Measurements from ENCODE around the gene EP400.

DNA sequence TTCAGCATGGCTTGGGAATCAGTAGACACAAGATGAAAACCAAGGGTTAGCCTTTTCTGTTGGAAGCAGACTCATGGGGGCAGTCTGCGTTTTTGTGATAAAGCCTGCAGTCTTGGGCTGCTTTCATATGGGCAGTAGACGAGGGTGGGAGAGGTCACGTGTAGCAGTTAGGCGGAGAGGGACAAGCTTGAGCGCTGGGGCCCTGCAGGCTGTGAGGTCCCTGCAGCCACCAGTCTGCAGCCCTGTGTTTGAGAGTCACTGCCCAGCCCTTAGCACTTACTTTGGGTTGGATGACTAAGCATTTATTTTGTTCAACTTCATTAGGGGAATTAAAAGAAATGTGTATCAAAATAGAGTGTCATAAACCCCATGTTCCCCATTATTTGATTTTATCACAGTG is 37.2 kb downstream of the EP400 start:
- TF ChIP-seq POLR2A (IDR thresholded peaks at IDR 0.05) (no peak), POLR2AphosphoS5 (IDR thresholded peaks at IDR 0.05) (no peak)

All from upper lobe of left lung (tissue), 4 donors.